H1 (cell line): ENCODE measurements around the gene SMARCA4. TPM values are rescaled to one million over a fixed set of nuclear protein-coding genes. Genes with fewer than 3 reads are reported as not detected.

Experiments
- CTCF ChIA-PET: fragments of 300-600 bp; sonication (Branson Sonifier 250); formaldehyde crosslinking; loops from one replicate; lab custom pipeline; 2021; ENCODE audit not compliant: partially characterized antibody; lab: Charles Lee
- POLR2A ChIA-PET: fragments of 300-600 bp; sonication (Branson Sonifier 250); formaldehyde crosslinking; loops from one replicate; lab custom pipeline; 2021; ENCODE audit warnings: inconsistent platforms; ENCODE audit not compliant: partially characterized antibody; lab: Charles Lee
- DNase-seq, 2 experiments: peaks; one replicate each; pipeline versions ENCODE4 v3.0.0 to v3.0.0-alpha.2; 2010 to 2022; ENCODE audit warnings: low spot score in 2 of 2, low read depth in 1 of 2, mixed read lengths in 1 of 2
- FAIRE-seq: peaks from 2 replicates; lab custom pipeline; 2011; peaks lifted over from hg19 to GRCh38; lab: Jason Lieb, UNC
- H2AFZ ChIP-seq: 2 replicates; pipeline ENCODE4 v1.8.1; 2012; ENCODE audit warnings: low read length, inconsistent platforms
- H2AK5ac ChIP-seq: 2 replicates; pipeline ENCODE4 v1.6.1; 2013; ENCODE audit warnings: low read depth, low read length
- H2BK120ac ChIP-seq: replicated peaks from 2 replicates; pipeline ENCODE3; 2013; ENCODE audit warnings: low read depth, low read length, inconsistent platforms
- H2BK12ac ChIP-seq: 2 replicates; pipeline ENCODE4 v1.6.1; 2013; ENCODE audit warnings: low read depth, low read length
- H2BK15ac ChIP-seq: 2 replicates; pipeline ENCODE4 v1.6.1; 2013; ENCODE audit warnings: low read length
- H2BK20ac ChIP-seq: 2 replicates; pipeline ENCODE4 v1.6.1; 2013; ENCODE audit warnings: low read length
- H2BK5ac ChIP-seq: 2 replicates; pipeline ENCODE4 v1.6.1; 2013; ENCODE audit warnings: low read depth, low read length
- H3K14ac ChIP-seq: 2 replicates; pipeline ENCODE4 v1.6.1; 2013; ENCODE audit warnings: inconsistent platforms; ENCODE audit not compliant: insufficient read length
- H3K18ac ChIP-seq: 2 replicates; pipeline ENCODE4 v1.6.1; 2013; ENCODE audit warnings: low read length; ENCODE audit errors: extremely low read depth
- H3K23ac ChIP-seq: 2 replicates; pipeline ENCODE4 v1.6.1; 2013; ENCODE audit warnings: inconsistent platforms; ENCODE audit not compliant: insufficient read length
- H3K23me2 ChIP-seq: 2 replicates; pipeline ENCODE4 v1.6.1; 2013; ENCODE audit warnings: low read depth, low read length
- H3K27ac ChIP-seq: 2 replicates; pipeline ENCODE4 v1.6.1; 2011; ENCODE audit warnings: low read depth, low read length, inconsistent platforms
- H3K27me3 ChIP-seq, 4 experiments: replicated peaks in 1 of 4; 1 replicate in 1 of 4; 2 replicates in 3 of 4; pipeline versions ENCODE4 v1.6.1 to v1.8.1; 2011 to 2013; ENCODE audit warnings: low read length in 3 of 4, mild to moderate bottlenecking in 3 of 4, inconsistent platforms in 2 of 4, mixed read lengths in 2 of 4, moderate library complexity in 1 of 4; ENCODE audit not compliant: control insufficient read depth in 3 of 4, insufficient read depth in 3 of 4; ENCODE audit errors: extremely low read depth in 1 of 4
- H3K36me3 ChIP-seq, 4 experiments: 2 replicates each; pipeline versions ENCODE4 v1.6.1 to v1.8.1; 2011 to 2013; ENCODE audit warnings: mild to moderate bottlenecking in 4 of 4, low read length in 3 of 4, moderate library complexity in 2 of 4, control low read depth in 1 of 4, inconsistent platforms in 1 of 4; ENCODE audit not compliant: insufficient read depth in 4 of 4, control insufficient read depth in 2 of 4
- H3K4ac ChIP-seq: replicated peaks from 2 replicates; pipeline ENCODE3; 2013; ENCODE audit warnings: low read length, low read depth, mixed read lengths, inconsistent platforms; ENCODE audit not compliant: insufficient read length
- H3K4me1 ChIP-seq, 4 experiments: replicated peaks in 1 of 4; 1 replicate in 1 of 4; 2 replicates in 3 of 4; pipeline versions ENCODE4 v1.6.1 to v1.8.1; 2011 to 2013; ENCODE audit warnings: low read length in 3 of 4, inconsistent platforms in 2 of 4, mixed read lengths in 1 of 4; ENCODE audit not compliant: insufficient read depth in 4 of 4, control insufficient read depth in 3 of 4
- H3K4me2 ChIP-seq, 2 experiments: 2 replicates each; pipeline versions ENCODE4 v1.6.1 to v1.8.1; 2011 to 2013; ENCODE audit warnings: low read depth in 2 of 2, low read length in 2 of 2, control low read depth in 1 of 2, inconsistent platforms in 1 of 2, mild to moderate bottlenecking in 1 of 2; ENCODE audit not compliant: insufficient read depth in 1 of 2
- H3K4me3 ChIP-seq, 4 experiments: fragments of 200-600, 300-600 bp in 1 of 4; sonication (generic), shearing (Covaris generic), sonication (Bioruptor Twin) in 1 of 4; 2 replicates each; pipeline versions ENCODE4 v1.5.1 to v1.8.1; 2011 to 2016; ENCODE audit warnings: low read length in 4 of 4, low read depth in 3 of 4, control low read depth in 2 of 4, inconsistent platforms in 2 of 4, mild to moderate bottlenecking in 2 of 4, mixed read lengths in 1 of 4, moderate library complexity in 1 of 4; ENCODE audit not compliant: insufficient read depth in 2 of 4; ENCODE audit errors: extremely low read depth in 1 of 4
- H3K56ac ChIP-seq: replicated peaks from 2 replicates; pipeline ENCODE3; 2013; ENCODE audit warnings: low read depth, mild to moderate bottlenecking, mixed read lengths, low read length, inconsistent platforms; ENCODE audit not compliant: insufficient read length
- H3K79me1 ChIP-seq: 2 replicates; pipeline ENCODE4 v1.6.1; 2013; ENCODE audit warnings: low read depth, low read length, control low read depth
- H3K79me2 ChIP-seq, 2 experiments: 2 replicates each; pipeline versions ENCODE4 v1.6.1 to v1.8.1; 2012 to 2013; ENCODE audit warnings: low read length in 2 of 2, mild to moderate bottlenecking in 2 of 2, inconsistent platforms in 1 of 2; ENCODE audit not compliant: insufficient read depth in 2 of 2, control insufficient read depth in 1 of 2
- H3K9ac ChIP-seq, 4 experiments: replicated peaks in 1 of 4; 1 replicate in 1 of 4; 2 replicates in 3 of 4; pipeline versions ENCODE4 v1.6.1 to v1.8.1; 2011 to 2013; ENCODE audit warnings: low read depth in 3 of 4, low read length in 3 of 4, control low read depth in 2 of 4, mild to moderate bottlenecking in 2 of 4, moderate library complexity in 2 of 4, inconsistent platforms in 1 of 4; ENCODE audit errors: extremely low read depth in 1 of 4
- H3K9me3 ChIP-seq, 2 experiments: 2 replicates each; pipeline versions ENCODE4 v1.6.1 to v1.8.1; 2012 to 2013; ENCODE audit warnings: mild to moderate bottlenecking in 2 of 2, moderate library complexity in 2 of 2, control low read depth in 1 of 2, inconsistent platforms in 1 of 2, low read depth in 1 of 2, low read length in 1 of 2, mixed read lengths in 1 of 2; ENCODE audit not compliant: insufficient read depth in 2 of 2
- H4K20me1 ChIP-seq, 2 experiments: replicated peaks in 1 of 2; 2 replicates each; pipeline versions ENCODE3 to v1.8.1; 2011 to 2013; ENCODE audit warnings: inconsistent platforms in 2 of 2, low read length in 2 of 2, mild to moderate bottlenecking in 1 of 2; ENCODE audit not compliant: insufficient read depth in 2 of 2, control insufficient read depth in 1 of 2
- H4K5ac ChIP-seq: 2 replicates; pipeline ENCODE4 v1.6.1; 2013; ENCODE audit warnings: low read length, low read depth, mixed read lengths, inconsistent platforms; ENCODE audit not compliant: insufficient read length
- H4K8ac ChIP-seq: 2 replicates; pipeline ENCODE4 v1.8.0; 2013; ENCODE audit warnings: mild to moderate bottlenecking, moderate library complexity, low read length, inconsistent platforms; ENCODE audit not compliant: insufficient read depth; ENCODE audit errors: extremely low read depth
- H4K91ac ChIP-seq: replicated peaks from 2 replicates; pipeline ENCODE3; 2013; ENCODE audit warnings: low read length, mixed read lengths, inconsistent platforms; ENCODE audit not compliant: insufficient read length
- FOSL1 ChIP-seq: IDR thresholded peaks from 2 replicates; pipeline ENCODE4 v1.6.1; 2011; ENCODE audit warnings: mild to moderate bottlenecking, low read depth, low read length, moderate library complexity; ENCODE audit not compliant: insufficient read depth
- HDAC2 ChIP-seq, 2 experiments: fragments of 300-600 bp in 1 of 2; sonication (generic) in 1 of 2; IDR thresholded peaks; 2 replicates each; pipeline ENCODE4 v1.6.1; 2011 to 2012; ENCODE audit warnings: low read depth in 2 of 2, low read length in 2 of 2, mild to moderate bottlenecking in 2 of 2, moderate library complexity in 2 of 2, borderline replicate concordance in 1 of 2, inconsistent platforms in 1 of 2
- POU5F1 ChIP-seq: IDR thresholded peaks from 2 replicates; pipeline ENCODE4 v1.6.1; 2011; ENCODE audit warnings: low read depth, mild to moderate bottlenecking, low read length, moderate library complexity
- RAD21 ChIP-seq, 2 experiments: IDR thresholded peaks in 1 of 2; conservative IDR thresholded peaks in 1 of 2; 2 replicates each; pipeline ENCODE4 v1.6.1; 2011; ENCODE audit warnings: low read depth in 2 of 2, low read length in 2 of 2, improper control_type of control experiment in 1 of 2, inconsistent platforms in 1 of 2, mild to moderate bottlenecking in 1 of 2, moderate library complexity in 1 of 2
- SIN3A ChIP-seq, 2 experiments: IDR thresholded peaks in 1 of 2; conservative IDR thresholded peaks in 1 of 2; 2 replicates each; pipeline ENCODE4 v1.6.1; 2011 to 2012; ENCODE audit warnings: low read length in 2 of 2, improper control_type of control experiment in 1 of 2, low read depth in 1 of 2, mild to moderate bottlenecking in 1 of 2
- SIRT6 ChIP-seq: IDR thresholded peaks from one replicate; pipeline ENCODE4 v1.7.1; 2012; ENCODE audit warnings: low read length, inconsistent platforms
- WGBS, 2 experiments: shearing (Covaris generic) in 1 of 2; methylation state at CpG; one replicate each; pipeline versions ENCODE4 v1.1.6 to v1.1.7; 2013 to 2015; ENCODE audit warnings: low lambda C conversion rate in 2 of 2, mixed read lengths in 2 of 2, inconsistent platforms in 1 of 2, low coverage in 1 of 2, missing lambda C conversion rate in 1 of 2; ENCODE audit not compliant: insufficient replicate concordance in 2 of 2, insufficient coverage in 1 of 2, insufficient read length in 1 of 2; ENCODE audit errors: extremely low coverage in 1 of 2, missing lambda C conversion rate in 1 of 2; 5-methylcytosine and 5-hydroxymethylcytosine counted together
- polyA plus RNA-seq, 7 experiments: library from polyadenylated mRNA; depleted of rRNA in 3 of 7; stranded (reverse) in 5 of 7; unstranded in 2 of 7; fragments of >200 nt in 5 of 7; fragments of 200-250 nt in 2 of 7; gene quantifications; 1 replicate in 5 of 7; 2 replicates in 1 of 7; 4 replicates in 1 of 7; pipeline versions ENCODE4 v1.2.1 to v1.2.3, GENCODE V29; 2011 to 2013; ENCODE audit warnings: missing spikeins in 2 of 7, mixed read lengths in 2 of 7
- total RNA-seq: library from RNA; stranded (reverse); fragmentation: NEBNext Ultra II Directional; extraction: Animal tissue kit (Norgen Biotek cat#: 25700); gene quantifications from 2 replicates; pipeline ENCODE4 v1.2.1, GENCODE V29; 2021

SMARCA4 gene
- total and polyA plus RNA-seq, 2 of the 8 experiments (the other 6 are each of a cell fraction or from before 2014, with no cell fraction given) = 86.4 to 263 TPM

DNA sequence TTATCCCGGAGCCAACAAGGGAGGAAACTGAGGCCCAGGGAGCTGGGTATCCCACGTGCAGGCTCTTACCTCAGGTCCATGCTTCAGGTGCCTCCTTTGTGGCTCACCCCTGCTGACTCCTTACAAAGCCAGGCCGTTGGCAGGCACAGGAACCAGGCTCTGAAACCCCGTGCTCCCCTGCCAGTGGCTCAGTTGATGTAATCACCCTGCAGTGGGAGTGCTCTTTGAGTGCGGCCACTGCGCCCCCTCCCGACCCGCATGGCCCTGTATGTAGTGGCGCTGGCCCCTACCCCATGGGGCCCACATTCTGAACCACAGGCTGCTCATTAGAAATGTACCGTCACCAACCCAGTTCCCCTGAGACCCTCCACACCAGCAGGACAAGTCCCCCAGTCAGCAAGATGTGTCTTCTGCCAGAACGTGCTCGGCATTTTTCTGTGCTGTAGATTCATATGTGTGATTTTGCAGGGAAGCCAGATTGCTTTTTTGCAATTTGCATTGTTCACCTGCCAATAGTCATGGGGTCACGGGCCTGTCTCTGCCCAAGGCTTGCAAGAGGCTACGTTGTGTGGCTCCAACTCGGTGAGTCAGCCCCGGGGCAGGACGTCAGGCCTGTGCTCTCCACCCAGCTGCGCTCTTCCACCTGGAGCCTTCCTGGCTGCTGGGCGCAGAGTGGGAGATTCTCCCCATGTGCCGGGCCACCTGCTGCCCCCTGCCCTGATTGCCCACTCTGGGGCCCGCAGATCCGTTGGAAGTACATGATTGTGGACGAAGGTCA lies 60.3 kb downstream of the SMARCA4 start:
- H3K79me2 ChIP-seq = no peaks in the 10 kb centered on the region; a peak in 1 of 4 replicates
- CTCF ChIA-PET = interaction anchor here (0.6 to 2.2 kb wide), 5 partner anchors 9 to 84 kb away, joined by 3 to 10 read pairs (median 6); no protein-coding TSS in a partner anchor
- no peaks in the 10 kb centered on the region; the same call in 1 of the 2 replicates for H3K79me1 ChIP-seq
- H3K27me3 ChIP-seq = no peaks in the 10 kb centered on the region
- no peaks in the 10 kb centered on the region for H3K9me3 ChIP-seq
- no peak overlapping the region for H3K4me3 ChIP-seq
- peaks cover 7 to 16% of the 10 kb centered on the region in 2 experiments for H4K20me1 ChIP-seq
- no peak overlapping the region for H2AK5ac ChIP-seq
- H2BK20ac ChIP-seq = no peak overlapping the region
- no peak overlapping the region for H2BK5ac ChIP-seq
- no peak overlapping the region for H3K56ac ChIP-seq
- H4K5ac ChIP-seq = no peak overlapping the region
- no peak overlapping the region for H3K4me2 ChIP-seq
- H3K36me3 ChIP-seq = peaks cover 51 to 87% (median 82%) of the 10 kb centered on the region in 4 experiments
- no peak overlapping the region for H2BK12ac ChIP-seq
- no peak overlapping the region for H2BK120ac ChIP-seq
- H3K23ac ChIP-seq = no peak overlapping the region
- H4K8ac ChIP-seq = no peak overlapping the region; the same call in 1 of the 2 replicates
- no peak overlapping the region for H3K27ac ChIP-seq
- POLR2A ChIA-PET = interaction anchor here (0.6 to 1.8 kb wide), 4 partner anchors 11 to 346 kb away, joined by 3 read pairs; no protein-coding TSS in a partner anchor
- H4K91ac ChIP-seq = no peak overlapping the region
- no peak overlapping the region for H3K14ac ChIP-seq
- TF ChIP-seq POU5F1 (no peak), FOSL1 (no peak), SIRT6 (no peak), HDAC2 (IDR thresholded peaks at IDR 0.05; ENCODE audit: borderline replicate concordance in 1 of 2, low read depth in 2 of 2, low read length in 2 of 2) (no peak), RAD21 (IDR thresholded peaks at IDR 0.05 in 1 of 2, conservative IDR thresholded peaks at IDR 0.05 in 1 of 2; ENCODE audit: low read depth in 2 of 2, low read length in 2 of 2) (peak in 1 of 2 experiments; percentile 29; a peak in 2 of 4 replicates), SIN3A (conservative IDR thresholded peaks at IDR 0.05 in 1 of 2, IDR thresholded peaks at IDR 0.05 in 1 of 2; ENCODE audit: low read depth in 1 of 2, low read length in 2 of 2) (no peak)
- no peak overlapping the region for H2AFZ ChIP-seq
- no peak overlapping the region for H2BK15ac ChIP-seq
- FAIRE-seq (no peak), DNase-seq (no peak)
- H3K9ac ChIP-seq = no peak overlapping the region
- H3K4me1 ChIP-seq = no peaks in the 10 kb centered on the region
- WGBS, 2 experiments = 93% methylated on average over 23 of the region's 23 CpGs; no CpG with 5 or more reads in 1 of the 2 experiments
- H3K23me2 ChIP-seq = no peaks in the 10 kb centered on the region
- H3K18ac ChIP-seq = no peak overlapping the region
- H3K4ac ChIP-seq = no peak overlapping the region
